Right lobe of liver (tissue), 6 donors: ENCODE data around the gene UBE2V1. TPM values are rescaled to one million over a fixed set of nuclear protein-coding genes. Genes with fewer than 3 reads are reported as not detected.
"Not testable (repeated sequence)": the region's sequence is repeated elsewhere in the genome, so short reads cannot be mapped to it uniquely, and the experiment has no call there.

Experiments used
- ATAC-seq, 4 donors: fragments of 200-7000 bp; cut with Tn5 transposase; one replicate each; pipeline ENCODE4 v1.9.1; 2020; ENCODE audit warnings: mild to moderate bottlenecking in 4 of 4, moderate library complexity in 4 of 4
- DNase-seq, 3 donors: peaks; one replicate each; pipeline ENCODE4 v3.0.0-alpha.2; 2020
- H3K27ac ChIP-seq, 3 donors: fragments of 200-600 bp; one replicate each; pipeline ENCODE4 v1.8.0; 2022
- H3K27me3 ChIP-seq, 2 donors: fragments of 200-600 bp; one replicate each; pipeline ENCODE4 v1.8.0; 2022
- H3K36me3 ChIP-seq, 4 donors: fragments of 200-600 bp; sonication (generic) in 1 of 4; one replicate each; pipeline versions ENCODE4 v1.5.1 to v1.8.0; 2017 to 2022; ENCODE audit warnings: control low read depth in 1 of 4
- H3K4me1 ChIP-seq, 4 donors: fragments of 200-600 bp; sonication (generic) in 1 of 4; one replicate each; pipeline versions ENCODE4 v1.5.1 to v1.8.0; 2017 to 2022; ENCODE audit warnings: control low read depth in 1 of 4
- H3K4me3 ChIP-seq, 3 donors: fragments of 200-600 bp; one replicate each; pipeline ENCODE4 v1.8.0; 2022
- H3K9me3 ChIP-seq, 4 donors: fragments of 200-600 bp; sonication (generic) in 1 of 4; one replicate each; pipeline versions ENCODE4 v1.5.1 to v1.8.0; 2017 to 2022; ENCODE audit warnings: control low read depth in 1 of 4
- POLR2A ChIP-seq: fragments of 450-650 bp; IDR thresholded peaks from one replicate; pipeline ENCODE4 v1.6.1; 2017; ENCODE audit warnings: antibody characterized with exemption, mild to moderate bottlenecking
- WGBS: methylation state at CpG from one replicate; pipeline ENCODE4 v1.1.6; 2018; ENCODE audit warnings: low coverage, low lambda C conversion rate; ENCODE audit not compliant: insufficient coverage; ENCODE audit errors: missing lambda C conversion rate; 5-methylcytosine and 5-hydroxymethylcytosine counted together
- intact Hi-C, 2 donors: fragments of 100-400 bp; cut with DNase I; formaldehyde crosslinking; loops; one replicate each; pipeline versions ENCODE4 v1.11.2 to v1.14.1; 2022
- total RNA-seq, 6 experiments: library from RNA; depleted of rRNA in 2 of 6; stranded (reverse); fragments of >200 nt in 2 of 6; fragmentation: NEBNext Ultra II Directional in 3 of 6; extraction: Animal tissue kit (Norgen Biotek cat#: 25700) in 3 of 6; gene quantifications; one replicate each; pipeline versions ENCODE4 v1.1.0 to v1.2.4, GENCODE V29; 2016 to 2023
- TF ChIP-seq, protein P1 (sequence below), 4 donors: fragments of 200-600 bp in 3 of 4; fragments of 450-650 bp in 1 of 4; IDR thresholded peaks; one replicate each; pipeline versions ENCODE4 v1.5.1 to v1.8.0; 2016 to 2022; ENCODE audit warnings: antibody characterized with exemption in 4 of 4, mild to moderate bottlenecking in 2 of 4
- donor health status: DM: no; HTN: yes; CAD: no.
- donor health status: DM: no; HTN: no; CAD: no.
- donor health status: DM: no; HTN: no; CAD: no.
- donor health status: DM: no; HTN: yes; CAD: no.
- donor health status: DM: no; HTN: yes; CAD: no.

Gene UBE2V1
- total RNA-seq, 6 experiments from 2014 or later: 38.2 to 49.4 (median 44.3) TPM

DNA sequence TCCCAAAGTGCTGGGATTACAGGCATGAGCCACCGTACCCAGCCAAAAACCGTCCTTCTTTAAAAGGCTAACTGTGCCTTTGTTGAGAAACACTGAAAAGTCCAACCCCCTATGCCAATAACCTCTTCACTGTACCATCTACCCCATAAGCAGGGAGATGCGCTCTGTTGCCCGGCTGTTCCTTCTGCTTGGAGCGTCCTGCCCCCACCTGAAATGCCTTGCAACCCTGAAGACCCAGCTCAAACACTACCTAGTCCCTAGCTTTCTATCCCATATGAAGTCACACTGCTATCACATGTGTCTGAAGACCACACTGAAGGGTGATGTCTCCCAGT is 27.8 kb downstream of the UBE2V1 start:
- Histone ChIP-seq H3K36me3 (peaks cover 0 to 5% (median 2%) of the 10 kb centered on the region in 4 donors), H3K4me3 (no peak overlapping the region), H3K4me1 (peaks cover 0 to 3% (median 0%) of the 10 kb centered on the region in 4 donors), H3K27ac (peak overlapping the region in 1 of 3 donors; percentile 4), H3K9me3 (no peaks in the 10 kb centered on the region), H3K27me3 (no peaks in the 10 kb centered on the region)
- DNase-seq (peak in 1 of 3 donors; percentile 26), ATAC-seq (no peak)
- WGBS: 0% methylated on average over 1 of the region's 5 CpGs
- intact Hi-C loops: no loop called here
- TF ChIP-seq, protein P1, sequence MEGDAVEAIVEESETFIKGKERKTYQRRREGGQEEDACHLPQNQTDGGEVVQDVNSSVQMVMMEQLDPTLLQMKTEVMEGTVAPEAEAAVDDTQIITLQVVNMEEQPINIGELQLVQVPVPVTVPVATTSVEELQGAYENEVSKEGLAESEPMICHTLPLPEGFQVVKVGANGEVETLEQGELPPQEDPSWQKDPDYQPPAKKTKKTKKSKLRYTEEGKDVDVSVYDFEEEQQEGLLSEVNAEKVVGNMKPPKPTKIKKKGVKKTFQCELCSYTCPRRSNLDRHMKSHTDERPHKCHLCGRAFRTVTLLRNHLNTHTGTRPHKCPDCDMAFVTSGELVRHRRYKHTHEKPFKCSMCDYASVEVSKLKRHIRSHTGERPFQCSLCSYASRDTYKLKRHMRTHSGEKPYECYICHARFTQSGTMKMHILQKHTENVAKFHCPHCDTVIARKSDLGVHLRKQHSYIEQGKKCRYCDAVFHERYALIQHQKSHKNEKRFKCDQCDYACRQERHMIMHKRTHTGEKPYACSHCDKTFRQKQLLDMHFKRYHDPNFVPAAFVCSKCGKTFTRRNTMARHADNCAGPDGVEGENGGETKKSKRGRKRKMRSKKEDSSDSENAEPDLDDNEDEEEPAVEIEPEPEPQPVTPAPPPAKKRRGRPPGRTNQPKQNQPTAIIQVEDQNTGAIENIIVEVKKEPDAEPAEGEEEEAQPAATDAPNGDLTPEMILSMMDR (IDR thresholded peaks at IDR 0.05): no peak
- TF ChIP-seq POLR2A: no peak

DNA sequence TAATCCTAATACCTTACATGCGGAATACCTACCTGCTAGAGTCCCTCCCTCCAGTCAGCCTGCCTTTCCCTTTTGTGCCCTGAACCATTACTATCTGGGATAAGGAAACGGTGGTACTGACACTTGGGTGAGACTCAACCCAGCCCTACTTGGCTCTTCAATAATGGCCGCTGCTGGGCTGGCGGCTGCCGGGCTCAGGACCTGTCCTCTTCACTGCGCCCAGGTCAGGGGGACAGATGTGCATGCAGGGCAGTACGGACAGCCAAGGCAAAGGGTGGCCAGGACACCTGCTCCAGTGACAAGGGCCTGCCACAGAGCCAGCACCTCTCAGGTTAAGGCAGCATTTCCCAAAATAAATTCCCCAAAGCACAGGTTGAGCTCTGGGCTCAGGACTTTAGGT is 29.9 kb downstream of the UBE2V1 start:
- H3K27me3 ChIP-seq: no peaks in the 10 kb centered on the region
- no peak for TF ChIP-seq POLR2A
- TF ChIP-seq, protein P1 (IDR thresholded peaks at IDR 0.05): no peak
- H3K9me3 ChIP-seq: no peaks in the 10 kb centered on the region
- peaks cover 0 to 3% (median 0%) of the 10 kb centered on the region in 4 donors for H3K4me1 ChIP-seq
- WGBS: 100% methylated on average over 2 of the region's 7 CpGs
- no peak for ATAC-seq
- H3K36me3 ChIP-seq: peaks cover 0 to 4% (median 1%) of the 10 kb centered on the region in 4 donors
- H3K4me3 ChIP-seq: no peak overlapping the region
- H3K27ac ChIP-seq: no peak overlapping the region
- intact Hi-C loops: no loop called here
- peak in 1 of 3 donors; percentile 25 for DNase-seq

- H3K9me3 ChIP-seq, H3K36me3 ChIP-seq, ATAC-seq, H3K4me1 ChIP-seq, H3K4me3 ChIP-seq, intact Hi-C loops, H3K27ac ChIP-seq, H3K27me3 ChIP-seq: not testable (repeated sequence)
- 89% methylated on average over 9 of the region's 9 CpGs for WGBS
- peak in 1 of 3 donors; percentile 18 for DNase-seq
These were observed 30.9 kb downstream of the UBE2V1 start for GRCh38 chr20:50082056-50082455.

DNA sequence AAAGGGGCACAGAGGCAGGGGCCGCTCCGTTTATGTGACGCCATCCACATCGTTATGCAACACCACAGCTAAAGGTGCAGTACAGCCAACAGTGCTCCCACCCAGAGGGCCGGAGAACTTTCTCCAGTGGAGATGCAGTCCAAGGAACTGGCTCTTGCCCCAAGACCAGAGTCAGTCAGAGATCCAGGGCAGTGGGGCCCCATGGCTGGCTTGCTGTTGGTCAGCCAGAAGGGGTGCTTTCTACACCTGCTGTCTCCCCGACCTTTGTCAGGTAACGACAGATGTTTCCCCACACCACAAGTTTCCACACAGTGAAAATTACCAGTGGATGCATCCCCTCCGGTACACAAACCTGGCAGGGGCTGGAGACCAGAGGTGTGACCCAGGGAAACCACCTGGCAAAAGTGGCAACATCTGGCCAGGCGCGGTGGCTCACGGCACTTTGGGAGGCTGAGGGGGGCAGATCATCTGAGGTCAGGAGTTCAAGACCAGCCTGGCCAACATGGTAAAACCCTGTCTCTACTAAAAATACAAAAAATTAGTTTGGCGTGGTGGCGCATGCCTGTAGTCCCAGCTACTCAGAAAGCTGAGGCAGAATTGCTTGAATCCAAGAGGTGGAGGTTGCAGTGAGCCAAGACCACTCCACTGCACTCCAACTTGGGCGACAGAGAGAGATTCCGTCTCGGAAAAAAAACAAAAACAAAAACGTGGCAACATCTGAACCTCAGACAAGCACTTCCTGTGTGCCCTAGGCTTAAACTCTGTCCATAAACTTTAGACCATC is 34.9 kb downstream of the UBE2V1 start:
- DNase-seq: no peak
- ATAC-seq: peak in 1 of 4 donors; percentile 24
- 41% methylated on average over 14 of the region's 17 CpGs for WGBS

DNA sequence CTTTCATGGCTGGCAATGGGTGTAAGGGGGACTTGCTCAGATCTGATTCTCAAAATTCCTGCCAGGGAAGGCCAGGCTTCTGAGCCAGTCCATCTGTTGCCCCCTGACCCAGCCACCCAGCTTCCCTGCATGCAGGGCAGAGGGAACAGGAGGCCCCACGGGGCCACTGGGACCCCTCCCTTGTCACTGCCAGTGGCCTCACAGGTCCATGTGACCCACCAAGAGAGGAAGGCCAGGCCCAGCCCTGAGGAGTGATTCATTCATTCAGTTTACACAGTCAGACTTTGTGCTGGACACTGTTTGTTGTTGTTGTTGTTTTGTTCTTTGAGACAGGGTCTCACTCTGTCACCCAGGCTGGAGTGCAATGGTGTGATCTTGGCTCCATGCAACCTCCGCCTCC is 39.5 kb downstream of the UBE2V1 start:
- intact Hi-C loops: loop anchor here in 1 of 2 donors (5.0 kb wide), 1 partner anchor 91 kb away; the partner anchor contains the start of gene SNAI1
- ATAC-seq: no peak
- no peak for TF ChIP-seq POLR2A
- TF ChIP-seq, protein P1 (IDR thresholded peaks at IDR 0.05): no peak
- H3K27me3 ChIP-seq: no peaks in the 10 kb centered on the region
- no peaks in the 10 kb centered on the region for H3K36me3 ChIP-seq
- no peak overlapping the region for H3K4me3 ChIP-seq
- no peak overlapping the region for H3K27ac ChIP-seq
- H3K9me3 ChIP-seq: no peaks in the 10 kb centered on the region
- WGBS: no CpG with 5 or more reads among the region's 2 CpGs
- DNase-seq: no peak
- peaks cover 0 to 3% (median 0%) of the 10 kb centered on the region in 4 donors for H3K4me1 ChIP-seq

More for the DNA sequence above, 34.9 kb downstream of the UBE2V1 start:
- Histone ChIP-seq H3K27ac (no peak overlapping the region), H3K9me3 (no peaks in the 10 kb centered on the region), H3K4me1 (no peaks in the 10 kb centered on the region), H3K36me3 (peaks cover 0 to 4% (median 1%) of the 10 kb centered on the region in 4 donors), H3K4me3 (no peak overlapping the region), H3K27me3 (no peaks in the 10 kb centered on the region)
- intact Hi-C loops: no loop called here
- no peak for TF ChIP-seq POLR2A
- TF ChIP-seq, protein P1 (IDR thresholded peaks at IDR 0.05): no peak
